Omental fat pad (tissue), 4 donors: Measurements from ENCODE around the gene ACSL1. TPM values are rescaled to one million over a fixed set of nuclear protein-coding genes. Genes with fewer than 3 reads are reported as not detected.

ENCODE experiments used
- ATAC-seq: fragments of 150-250 bp; one replicate; pipeline ENCODE4 v1.9.1; 2016; ENCODE audit warnings: mild to moderate bottlenecking, moderate library complexity; ENCODE audit not compliant: low FRiP score
- DNase-seq: peaks from one replicate; pipeline ENCODE4 v3.0.0-alpha.2; 2019; ENCODE audit warnings: low spot score
- CTCF ChIP-seq, 3 donors: fragments of 450-650 bp; IDR thresholded peaks; one replicate each; pipeline ENCODE4 v1.5.1; 2016 to 2017; ENCODE audit warnings: antibody characterized with exemption in 3 of 3, mild to moderate bottlenecking in 3 of 3, moderate library complexity in 2 of 3
- total RNA-seq, 4 donors: library from RNA; depleted of rRNA; stranded (reverse); fragments of >200 nt; gene quantifications; one replicate each; pipeline ENCODE4 v1.1.0, GENCODE V29; 2016

The ACSL1 gene
- total RNA-seq, 4 donors from 2014 or later: 577 to 1,142 (median 917) TPM

- ATAC-seq (no peak), DNase-seq (no peak)
- TF ChIP-seq CTCF (IDR thresholded peaks at IDR 0.05): no peak
Measured at GRCh38 chr4:184850431-184851199, 24.8 kb upstream of the ACSL1 start.

- no peak for ATAC-seq
- no peak for DNase-seq
- TF ChIP-seq CTCF (IDR thresholded peaks at IDR 0.05): no peak
Measured at GRCh38 chr4:184850018-184850417, 24.2 kb upstream of the ACSL1 start.

- no peak for ATAC-seq
- no peak for DNase-seq
- TF ChIP-seq CTCF (IDR thresholded peaks at IDR 0.05): no peak
Measured at GRCh38 chr4:184849185-184849584, 23.4 kb upstream of the ACSL1 start.

GRCh38 chr4:184848510-184848909 is 22.7 kb upstream of the ACSL1 start:
- no peak for ATAC-seq
- TF ChIP-seq CTCF (IDR thresholded peaks at IDR 0.05): no peak
- DNase-seq: no peak

- ATAC-seq (no peak), DNase-seq (no peak)
- TF ChIP-seq CTCF (IDR thresholded peaks at IDR 0.05): no peak
Measured at GRCh38 chr4:184846531-184846930, 20.8 kb upstream of the ACSL1 start.

GRCh38 chr4:184845367-184846021 is 19.7 kb upstream of the ACSL1 start:
- ATAC-seq (no peak), DNase-seq (no peak)
- TF ChIP-seq CTCF (IDR thresholded peaks at IDR 0.05): no peak

- ATAC-seq: no peak
- DNase-seq: no peak
- no peak for TF ChIP-seq CTCF (IDR thresholded peaks at IDR 0.05)
Measured at GRCh38 chr4:184844742-184845141, 19.0 kb upstream of the ACSL1 start.
